DMS 273 (cell line): ENCODE measurements around the gene GPR55.

Experiments
- DNase-seq: peaks from one replicate; lab custom pipeline; 2025; ENCODE audit not compliant: unreplicated experiment; lab: John Stamatoyannopoulos, UW

Gene GPR55

GRCh38 chr2:230935130-230935430 lies 10.0 kb upstream of the GPR55 start:
- no peak for DNase-seq

- no peak for DNase-seq
Measured at GRCh38 chr2:230934231-230935129, 9.4 kb upstream of the GPR55 start.

GRCh38 chr2:230933521-230934180 lies 8.6 kb upstream of the GPR55 start:
- DNase-seq, result no peak

GRCh38 chr2:230932556-230933511 lies 7.8 kb upstream of the GPR55 start:
- DNase-seq, result no peak

- no peak for DNase-seq
Measured at GRCh38 chr2:230931556-230932231, 6.7 kb upstream of the GPR55 start.

GRCh38 chr2:230930928-230931555 lies 6.0 kb upstream of the GPR55 start:
- no peak for DNase-seq

- DNase-seq, result peak; percentile 58
Measured at GRCh38 chr2:230930149-230930780, 5.2 kb upstream of the GPR55 start.

GRCh38 chr2:230929381-230930148 lies 4.5 kb upstream of the GPR55 start:
- peak; percentile 58 for DNase-seq

- DNase-seq, result peak; percentile 29
Measured at GRCh38 chr2:230928701-230929380, 3.8 kb upstream of the GPR55 start.

- no peak for DNase-seq
Measured at GRCh38 chr2:230927711-230928341, 2.8 kb upstream of the GPR55 start.

GRCh38 chr2:230925879-230926765 lies 1.1 kb upstream of the GPR55 start:
- DNase-seq, result peak; percentile 13

- DNase-seq, result no peak
Measured at GRCh38 chr2:230925443-230925878, 419 bp upstream of the GPR55 start.

- DNase-seq, result no peak
Measured at GRCh38 chr2:230924092-230924469, 961 bp downstream of the GPR55 start.

- no peak for DNase-seq
Measured at GRCh38 chr2:230922951-230923717, 1.9 kb downstream of the GPR55 start.

GRCh38 chr2:230921806-230922595 lies 3.0 kb downstream of the GPR55 start:
- no peak for DNase-seq

GRCh38 chr2:230920167-230920566 lies 4.9 kb downstream of the GPR55 start:
- no peak for DNase-seq
